Natural killer cell (primary cell): ENCODE data around the gene TACC3. TPM values are rescaled to one million over a fixed set of nuclear protein-coding genes. Genes with fewer than 3 reads are reported as not detected.

Source experiments
- ATAC-seq, 3 donors: fragments of 150-1000 bp in 2 of 3; fragments of 200-7000 bp in 1 of 3; cut with Tn5 transposase; 1 replicate in 1 of 3; 2 replicates in 2 of 3; pipeline ENCODE4 v1.10.0; 2021; ENCODE audit warnings: mild to moderate bottlenecking in 2 of 3, moderate library complexity in 2 of 3
- DNase-seq, 2 donors: peaks; one replicate each; pipeline versions ENCODE4 v3.0.0 to v3.0.0-alpha.2; 2013 to 2021; ENCODE audit warnings: mixed read lengths in 1 of 2
- H3K27ac ChIP-seq: one replicate; pipeline ENCODE4 v1.5.1; 2013; ENCODE audit warnings: mild to moderate bottlenecking, low read length
- H3K27me3 ChIP-seq: one replicate; pipeline ENCODE4 v1.6.1; 2013; ENCODE audit warnings: low read length; ENCODE audit not compliant: control insufficient read depth, insufficient read depth
- H3K36me3 ChIP-seq: one replicate; pipeline ENCODE4 v1.6.1; 2013; ENCODE audit warnings: low read length; ENCODE audit not compliant: control insufficient read depth, insufficient read depth
- H3K4me1 ChIP-seq: one replicate; pipeline ENCODE4 v1.6.1; 2013; ENCODE audit warnings: low read length; ENCODE audit not compliant: control insufficient read depth, insufficient read depth
- H3K4me3 ChIP-seq: one replicate; pipeline ENCODE4 v1.5.1; 2013; ENCODE audit warnings: low read length
- H3K9me3 ChIP-seq: one replicate; pipeline ENCODE4 v1.6.1; 2013; ENCODE audit warnings: low read length; ENCODE audit not compliant: control insufficient read depth, insufficient read depth
- H3K27ac Mint-ChIP-seq, 2 donors: one replicate each; pipeline ENCODE4 v1.8.0; 2022; ENCODE audit warnings: mild to moderate bottlenecking in 2 of 2, mixed read lengths in 2 of 2, moderate library complexity in 1 of 2
- H3K27me3 Mint-ChIP-seq, 2 donors: one replicate each; pipeline ENCODE4 v1.8.0; 2022; ENCODE audit warnings: low read depth in 2 of 2, mixed read lengths in 2 of 2
- H3K36me3 Mint-ChIP-seq: one replicate; pipeline ENCODE4 v1.8.0; 2022; ENCODE audit warnings: mixed read lengths
- H3K4me1 Mint-ChIP-seq, 2 donors: one replicate each; pipeline ENCODE4 v1.8.0; 2022; ENCODE audit warnings: mixed read lengths in 2 of 2
- H3K4me3 Mint-ChIP-seq: one replicate; pipeline ENCODE4 v1.8.0; 2022; ENCODE audit warnings: mild to moderate bottlenecking, moderate library complexity, mixed read lengths
- H3K9me3 Mint-ChIP-seq, 2 donors: one replicate each; pipeline ENCODE4 v1.8.0; 2022; ENCODE audit warnings: mixed read lengths in 2 of 2
- WGBS: methylation state at CpG from one replicate; pipeline ENCODE4 v1.1.7; 2013; ENCODE audit warnings: missing lambda C conversion rate; ENCODE audit not compliant: insufficient coverage; 5-methylcytosine and 5-hydroxymethylcytosine counted together
- intact Hi-C: fragments of 100-400 bp; cut with micrococcal nuclease; formaldehyde crosslinking; loops from one replicate; pipeline ENCODE4 v1.14.2; 2022
- total RNA-seq, 4 donors: library from RNA; stranded (reverse); fragments of 120-200 nt in 1 of 4; gene quantifications; one replicate each; pipeline versions ENCODE4 v1.2.3 to v1.2.4, GENCODE V29; 2013 to 2022
- TF ChIP-seq, protein P1 (sequence below): fragments of 200-600 bp; IDR thresholded peaks from one replicate; pipeline ENCODE4 v1.8.0; 2022; ENCODE audit warnings: antibody characterized with exemption

Gene TACC3
- total RNA-seq, 3 donors from 2014 or later (not counting 1 experiment from before 2014, with no cell fraction given) = 23.4 to 43.7 (median 32.5) TPM

DNA sequence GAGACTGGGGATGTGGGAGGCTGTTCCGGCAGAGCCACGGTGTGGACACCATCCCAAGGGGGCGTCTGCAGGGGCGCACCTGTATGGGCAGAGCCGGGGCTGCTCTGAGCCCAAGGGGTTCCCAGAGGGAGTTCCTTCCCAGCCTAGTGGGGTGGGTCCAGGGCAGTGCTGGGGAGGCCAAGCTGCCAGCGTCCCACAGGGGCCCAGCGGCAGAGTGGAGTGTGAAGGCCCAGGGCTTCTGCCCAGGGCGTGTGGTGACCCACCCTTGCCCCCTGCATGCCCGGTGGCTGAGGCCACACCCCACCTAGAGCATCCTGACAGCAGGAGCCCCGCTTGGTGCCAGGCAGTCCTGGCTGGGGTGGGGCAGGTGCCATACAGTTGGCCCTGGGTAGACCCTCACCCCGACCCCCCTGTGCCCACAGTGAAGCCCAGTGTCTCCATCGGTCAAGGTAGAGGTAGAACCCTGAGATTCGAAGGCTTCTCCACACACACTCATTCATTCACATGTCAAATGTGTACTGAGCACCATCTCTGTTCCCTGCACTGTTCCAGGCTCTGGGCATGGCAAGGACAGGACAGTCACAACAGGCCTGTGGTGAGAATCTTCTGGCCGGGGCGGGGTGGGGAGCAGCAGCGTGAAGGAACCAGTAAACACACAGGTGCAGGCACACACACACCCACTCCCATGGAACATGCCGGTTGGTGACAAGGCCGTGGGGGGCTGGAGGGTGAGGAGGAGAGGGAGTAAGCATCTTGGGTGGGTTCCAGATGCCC, 29.2 kb downstream of the TACC3 start:
- DNase-seq (no peak), ATAC-seq (no peak)
- intact Hi-C loops = no loop called here
- Histone ChIP-seq H3K4me1 (peaks cover 27% of the 10 kb centered on the region), H3K9me3 (no peaks in the 10 kb centered on the region), H3K4me3 (no peak overlapping the region), H3K36me3 (no peaks in the 10 kb centered on the region), H3K27ac (no peak overlapping the region), H3K27me3 (no peaks in the 10 kb centered on the region)
- no peaks in the 10 kb centered on the region for H3K27me3 Mint-ChIP-seq
- 93% methylated on average over 13 of the region's 18 CpGs for WGBS
- no peaks in the 10 kb centered on the region for H3K36me3 Mint-ChIP-seq
- TF ChIP-seq, protein P1, sequence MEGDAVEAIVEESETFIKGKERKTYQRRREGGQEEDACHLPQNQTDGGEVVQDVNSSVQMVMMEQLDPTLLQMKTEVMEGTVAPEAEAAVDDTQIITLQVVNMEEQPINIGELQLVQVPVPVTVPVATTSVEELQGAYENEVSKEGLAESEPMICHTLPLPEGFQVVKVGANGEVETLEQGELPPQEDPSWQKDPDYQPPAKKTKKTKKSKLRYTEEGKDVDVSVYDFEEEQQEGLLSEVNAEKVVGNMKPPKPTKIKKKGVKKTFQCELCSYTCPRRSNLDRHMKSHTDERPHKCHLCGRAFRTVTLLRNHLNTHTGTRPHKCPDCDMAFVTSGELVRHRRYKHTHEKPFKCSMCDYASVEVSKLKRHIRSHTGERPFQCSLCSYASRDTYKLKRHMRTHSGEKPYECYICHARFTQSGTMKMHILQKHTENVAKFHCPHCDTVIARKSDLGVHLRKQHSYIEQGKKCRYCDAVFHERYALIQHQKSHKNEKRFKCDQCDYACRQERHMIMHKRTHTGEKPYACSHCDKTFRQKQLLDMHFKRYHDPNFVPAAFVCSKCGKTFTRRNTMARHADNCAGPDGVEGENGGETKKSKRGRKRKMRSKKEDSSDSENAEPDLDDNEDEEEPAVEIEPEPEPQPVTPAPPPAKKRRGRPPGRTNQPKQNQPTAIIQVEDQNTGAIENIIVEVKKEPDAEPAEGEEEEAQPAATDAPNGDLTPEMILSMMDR = no peak
- no peaks in the 10 kb centered on the region for H3K4me1 Mint-ChIP-seq
- no peaks in the 10 kb centered on the region for H3K9me3 Mint-ChIP-seq
- no peak overlapping the region for H3K27ac Mint-ChIP-seq
- no peak overlapping the region for H3K4me3 Mint-ChIP-seq

DNA sequence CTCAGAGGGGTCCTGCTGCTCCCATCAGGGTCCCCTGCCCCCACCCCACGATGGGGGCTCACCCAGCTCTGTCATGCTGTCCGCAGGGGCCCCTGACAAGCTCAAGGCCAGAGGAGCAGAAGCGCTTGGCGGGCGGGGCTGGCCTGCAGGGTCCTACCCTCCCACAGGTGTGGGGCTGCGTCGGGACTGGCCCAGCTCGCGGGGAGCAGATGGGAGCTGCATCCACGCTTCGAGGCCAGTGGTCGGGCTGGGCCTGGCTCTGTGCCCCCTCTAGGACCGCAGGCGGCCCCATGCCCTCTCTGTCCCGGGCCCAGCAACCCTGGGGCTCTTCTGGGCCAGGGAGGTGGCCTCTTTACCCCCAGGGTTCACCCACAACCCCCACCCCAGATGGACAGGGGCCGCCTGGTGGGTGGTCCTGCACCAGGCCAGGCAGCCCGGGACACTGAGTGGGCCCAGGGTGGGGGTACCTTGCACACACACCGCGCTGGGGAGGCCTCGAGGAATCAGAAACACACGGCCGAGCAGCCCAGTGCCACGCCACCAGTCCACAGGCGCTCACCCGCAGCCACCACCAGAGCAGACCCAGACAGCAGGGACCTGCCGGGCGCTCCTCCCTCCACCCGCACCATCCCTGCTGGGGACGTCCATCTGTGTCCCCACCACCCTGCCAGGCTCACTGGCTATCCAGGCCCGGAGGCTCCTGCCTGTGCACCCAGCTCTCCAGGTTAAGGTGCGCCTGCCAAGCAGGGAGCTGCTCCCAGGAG, 30.0 kb downstream of the TACC3 start:
- H3K27me3 ChIP-seq = no peaks in the 10 kb centered on the region
- no peak overlapping the region for H3K27ac ChIP-seq
- intact Hi-C loops = no loop called here
- DNase-seq (no peak), ATAC-seq (no peak)
- no peaks in the 10 kb centered on the region for H3K36me3 Mint-ChIP-seq
- no peak overlapping the region for H3K4me3 Mint-ChIP-seq
- no peaks in the 10 kb centered on the region for H3K36me3 ChIP-seq
- H3K4me3 ChIP-seq = no peak overlapping the region
- no peaks in the 10 kb centered on the region for H3K27me3 Mint-ChIP-seq
- no peaks in the 10 kb centered on the region for H3K9me3 Mint-ChIP-seq
- H3K4me1 Mint-ChIP-seq = no peaks in the 10 kb centered on the region
- TF ChIP-seq, protein P1 = no peak
- WGBS = 90% methylated on average over 31 of the region's 31 CpGs
- H3K27ac Mint-ChIP-seq = no peak overlapping the region
- H3K4me1 ChIP-seq = peaks cover 26% of the 10 kb centered on the region
- H3K9me3 ChIP-seq = no peaks in the 10 kb centered on the region

DNA sequence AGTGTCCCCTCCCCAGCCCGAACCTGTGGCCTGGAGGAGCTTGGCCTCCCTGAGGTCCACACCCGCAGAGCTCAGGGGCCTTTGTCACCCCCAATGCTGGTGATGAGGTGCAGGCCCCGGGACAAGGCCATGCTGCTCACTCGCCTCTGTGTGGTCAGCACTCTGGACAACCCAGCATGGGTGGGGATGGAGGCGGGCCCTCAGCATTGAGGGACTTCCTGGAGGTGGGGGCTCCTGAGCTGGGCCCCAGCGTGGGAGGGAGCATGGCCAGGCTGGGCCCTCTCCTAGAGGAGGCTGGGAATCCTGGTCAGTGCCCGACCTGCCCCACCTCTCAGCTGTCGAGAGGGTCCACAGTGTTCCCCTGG, 30.6 kb downstream of the TACC3 start:
- H3K4me3 Mint-ChIP-seq = no peak overlapping the region
- no peaks in the 10 kb centered on the region for H3K9me3 Mint-ChIP-seq
- Histone ChIP-seq H3K36me3 (no peaks in the 10 kb centered on the region), H3K9me3 (no peaks in the 10 kb centered on the region), H3K4me3 (no peak overlapping the region), H3K4me1 (peaks cover 24% of the 10 kb centered on the region), H3K27me3 (no peaks in the 10 kb centered on the region), H3K27ac (no peak overlapping the region)
- DNase-seq = no peak
- H3K36me3 Mint-ChIP-seq = no peaks in the 10 kb centered on the region
- no peaks in the 10 kb centered on the region for H3K27me3 Mint-ChIP-seq
- H3K27ac Mint-ChIP-seq = no peak overlapping the region
- WGBS = 76% methylated on average over 8 of the region's 8 CpGs
- intact Hi-C loops = no loop called here
- H3K4me1 Mint-ChIP-seq = no peaks in the 10 kb centered on the region
- TF ChIP-seq, protein P1 = no peak
- no peak for ATAC-seq
